ENCODE measurements around the gene DNAAF8.

The DNAAF8 gene

GRCh38 chr16:4743226-4743878 lies 9.0 kb downstream of the DNAAF8 start:
- no peak for DNase-seq (ENCODE audit: low spot score)

GRCh38 chr16:4744555-4745273 lies 10.4 kb downstream of the DNAAF8 start:
- DNase-seq (ENCODE audit: low spot score), result no peak

More at GRCh38 chr16:4743226-4743878, 9.0 kb downstream of the DNAAF8 start:
- TF ChIP-seq CTCF (IDR thresholded peaks at IDR 0.05; ENCODE audit: extremely low read depth, missing control alignments), result no peak

GRCh38 chr16:4745274-4745569 lies 10.9 kb downstream of the DNAAF8 start:
- DNase-seq (ENCODE audit: low spot score), result no peak
- TF ChIP-seq CTCF (IDR thresholded peaks at IDR 0.05; ENCODE audit: extremely low read depth, missing control alignments), result no peak

More at GRCh38 chr16:4744555-4745273, 10.4 kb downstream of the DNAAF8 start:
- no peak for TF ChIP-seq CTCF (IDR thresholded peaks at IDR 0.05; ENCODE audit: extremely low read depth, missing control alignments)

GRCh38 chr16:4746215-4746614 lies 11.9 kb downstream of the DNAAF8 start:
- TF ChIP-seq CTCF (IDR thresholded peaks at IDR 0.05; ENCODE audit: extremely low read depth, missing control alignments), result no peak
- DNase-seq (ENCODE audit: low spot score), result no peak

GRCh38 chr16:4746991-4747574 lies 12.7 kb downstream of the DNAAF8 start:
- TF ChIP-seq CTCF (IDR thresholded peaks at IDR 0.05; ENCODE audit: extremely low read depth, missing control alignments), result no peak
- DNase-seq (ENCODE audit: low spot score), result no peak

GRCh38 chr16:4747906-4748681 lies 13.8 kb downstream of the DNAAF8 start:
- no peak for TF ChIP-seq CTCF (IDR thresholded peaks at IDR 0.05; ENCODE audit: extremely low read depth, missing control alignments)
- DNase-seq (ENCODE audit: low spot score), result no peak

All from GM20000 (cell line).